Trophoblast cell (in vitro differentiated cells and primary cell): Measurements from ENCODE around the gene SOCS4.

Source experiments
- DNase-seq, 2 donors: peaks; one replicate each; pipeline ENCODE4 v3.0.0-alpha.2; 2016
- H2AFZ ChIP-seq: 2 replicates; pipeline ENCODE4 v1.6.1; 2013; ENCODE audit warnings: low read length, moderate library complexity, mild to moderate bottlenecking; ENCODE audit not compliant: insufficient read depth, poor library complexity
- H2AK5ac ChIP-seq: 2 replicates; pipeline ENCODE4 v1.6.1; 2013; ENCODE audit warnings: mild to moderate bottlenecking, low read length
- H2BK120ac ChIP-seq: 2 replicates; pipeline ENCODE4 v1.6.1; 2013; ENCODE audit warnings: low read length, mild to moderate bottlenecking, moderate library complexity; ENCODE audit not compliant: insufficient read depth, poor library complexity
- H2BK12ac ChIP-seq: 2 replicates; pipeline ENCODE4 v1.6.1; 2013; ENCODE audit warnings: mild to moderate bottlenecking, low read length, moderate library complexity
- H2BK5ac ChIP-seq: 2 replicates; pipeline ENCODE4 v1.6.1; 2013; ENCODE audit warnings: low read length, low read depth, moderate library complexity, mild to moderate bottlenecking; ENCODE audit not compliant: poor library complexity
- H3K14ac ChIP-seq: 2 replicates; pipeline ENCODE4 v1.6.1; 2013; ENCODE audit warnings: mild to moderate bottlenecking, low read length
- H3K18ac ChIP-seq: 2 replicates; pipeline ENCODE4 v1.6.1; 2013; ENCODE audit warnings: mild to moderate bottlenecking, low read length
- H3K23ac ChIP-seq: 2 replicates; pipeline ENCODE4 v1.6.1; 2013; ENCODE audit warnings: low read length
- H3K27ac ChIP-seq: 2 replicates; pipeline ENCODE4 v1.5.1; 2013; ENCODE audit warnings: low read depth, mild to moderate bottlenecking, inconsistent platforms, low read length, moderate library complexity
- H3K27me3 ChIP-seq: 2 replicates; pipeline ENCODE4 v1.6.1; 2013; ENCODE audit warnings: inconsistent platforms, mild to moderate bottlenecking, low read length, moderate library complexity; ENCODE audit not compliant: insufficient read depth
- H3K36me3 ChIP-seq, 2 experiments: 1 replicate in 1 of 2; 2 replicates in 1 of 2; pipeline ENCODE4 v1.6.1; 2013; ENCODE audit warnings: low read length in 2 of 2, mild to moderate bottlenecking in 2 of 2, moderate library complexity in 1 of 2; ENCODE audit not compliant: insufficient read depth in 2 of 2, control insufficient read depth in 1 of 2
- H3K4ac ChIP-seq: 2 replicates; pipeline ENCODE4 v1.6.1; 2013; ENCODE audit warnings: low read depth, mild to moderate bottlenecking, low read length, moderate library complexity
- H3K4me1 ChIP-seq, 2 experiments: 1 replicate in 1 of 2; 2 replicates in 1 of 2; pipeline ENCODE4 v1.6.1; 2013; ENCODE audit warnings: low read length in 2 of 2, mild to moderate bottlenecking in 2 of 2, moderate library complexity in 1 of 2; ENCODE audit not compliant: insufficient read depth in 2 of 2, control insufficient read depth in 1 of 2
- H3K4me2 ChIP-seq: 2 replicates; pipeline ENCODE4 v1.6.1; 2013; ENCODE audit warnings: inconsistent platforms, mild to moderate bottlenecking, low read length, moderate library complexity
- H3K4me3 ChIP-seq: 2 replicates; pipeline ENCODE4 v1.5.1; 2013; ENCODE audit warnings: mild to moderate bottlenecking, low read depth, low read length, inconsistent platforms
- H3K79me1 ChIP-seq: one replicate; pipeline ENCODE4 v1.6.1; 2013; ENCODE audit warnings: low read length
- H3K79me2 ChIP-seq: 2 replicates; pipeline ENCODE4 v1.6.1; 2013; ENCODE audit warnings: low read length, mild to moderate bottlenecking; ENCODE audit not compliant: control insufficient read depth, insufficient read depth, poor library complexity
- H3K9ac ChIP-seq: 2 replicates; pipeline ENCODE4 v1.6.1; 2013; ENCODE audit warnings: mild to moderate bottlenecking, low read length
- H3K9me3 ChIP-seq: 2 replicates; pipeline ENCODE4 v1.6.1; 2013; ENCODE audit warnings: low read depth, mild to moderate bottlenecking, control low read depth, inconsistent platforms, low read length; ENCODE audit not compliant: insufficient read depth
- H4K12ac ChIP-seq: 2 replicates; pipeline ENCODE4 v1.6.1; 2013; ENCODE audit warnings: low read depth, mild to moderate bottlenecking, low read length, moderate library complexity
- H4K8ac ChIP-seq: 2 replicates; pipeline ENCODE4 v1.6.1; 2013; ENCODE audit warnings: low read depth, mild to moderate bottlenecking, low read length, moderate library complexity
- H4K91ac ChIP-seq: one replicate; pipeline ENCODE4 v1.6.1; 2013; ENCODE audit warnings: low read depth, mild to moderate bottlenecking, low read length, moderate library complexity
- WGBS: extraction: QIAGEN DNeasy Blood & Tissue Kit; methylation state at CpG from one replicate; pipeline ENCODE4 v1.1.7; 2013; ENCODE audit warnings: missing lambda C conversion rate; ENCODE audit not compliant: insufficient read length, insufficient coverage; ENCODE audit errors: extremely low coverage; 5-methylcytosine and 5-hydroxymethylcytosine counted together

The SOCS4 gene

DNA sequence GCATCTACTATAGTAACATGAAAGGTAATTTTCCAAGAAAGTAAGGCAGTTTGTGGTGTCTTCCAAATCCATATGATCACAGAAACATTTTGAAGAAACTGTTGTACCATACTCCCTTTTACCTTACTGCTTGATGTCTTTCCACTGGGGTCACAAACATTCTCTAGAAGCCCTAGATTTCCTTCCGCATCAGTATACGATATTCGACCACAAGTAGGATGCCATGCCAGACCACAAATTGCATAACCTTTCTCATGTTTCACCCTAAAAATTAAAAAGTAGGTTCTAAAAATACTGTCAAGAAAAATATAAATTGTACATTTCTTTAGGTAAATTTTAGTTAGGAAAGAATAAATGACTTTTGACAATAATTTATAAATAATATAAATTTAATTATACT lies 26.7 kb upstream of the SOCS4 start:
- H3K4me2 ChIP-seq: no peak overlapping the region
- no peak overlapping the region for H2BK5ac ChIP-seq
- no peak overlapping the region for H3K9ac ChIP-seq
- no peak overlapping the region for H3K14ac ChIP-seq
- no peak overlapping the region for H3K27ac ChIP-seq
- no peaks in the 10 kb centered on the region for H3K27me3 ChIP-seq
- no peak for DNase-seq
- H3K18ac ChIP-seq: no peak overlapping the region
- H3K4me1 ChIP-seq: no peaks in the 10 kb centered on the region
- H2AFZ ChIP-seq: no peak overlapping the region
- no peak overlapping the region for H4K8ac ChIP-seq
- H3K79me1 ChIP-seq: no peaks in the 10 kb centered on the region
- H3K36me3 ChIP-seq: peaks cover 11 to 13% of the 10 kb centered on the region in 2 experiments
- no peak overlapping the region for H2BK12ac ChIP-seq
- no peak overlapping the region for H3K4ac ChIP-seq
- no peak overlapping the region for H3K23ac ChIP-seq
- H3K4me3 ChIP-seq: no peak overlapping the region
- H3K9me3 ChIP-seq: no peaks in the 10 kb centered on the region
- WGBS: no CpG with 5 or more reads among the region's 3 CpGs
- H3K79me2 ChIP-seq: no peaks in the 10 kb centered on the region
- no peak overlapping the region for H2BK120ac ChIP-seq
- H4K91ac ChIP-seq: no peak overlapping the region
- H4K12ac ChIP-seq: no peak overlapping the region
- no peak overlapping the region for H2AK5ac ChIP-seq

DNA sequence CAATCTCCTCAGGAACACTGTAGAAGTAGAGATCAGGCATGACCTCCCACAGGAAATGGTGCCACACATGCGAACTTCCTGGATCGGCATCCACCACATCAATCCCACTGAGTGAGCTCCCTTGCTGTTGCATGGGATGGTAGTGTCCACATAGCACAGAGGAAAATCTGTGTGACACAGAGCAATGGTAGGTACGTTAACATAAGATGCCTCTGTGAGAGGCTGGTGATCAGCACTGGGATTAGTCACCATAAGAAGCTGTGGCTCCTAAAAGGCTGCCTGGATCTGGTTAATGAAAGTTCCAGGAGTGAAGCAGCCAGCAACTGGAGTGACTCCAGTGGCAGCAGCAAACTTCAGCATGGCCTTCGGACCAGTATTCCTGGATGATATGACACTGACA lies 22.0 kb upstream of the SOCS4 start:
- no peak overlapping the region for H3K14ac ChIP-seq
- no peak overlapping the region for H4K12ac ChIP-seq
- no peaks in the 10 kb centered on the region for H3K79me2 ChIP-seq
- H2AFZ ChIP-seq: no peak overlapping the region
- no peaks in the 10 kb centered on the region for H3K4me1 ChIP-seq
- DNase-seq: no peak
- WGBS: no CpG with 5 or more reads among the region's 4 CpGs
- no peak overlapping the region for H3K18ac ChIP-seq
- H3K9me3 ChIP-seq: no peaks in the 10 kb centered on the region
- H3K4me3 ChIP-seq: no peak overlapping the region
- H3K4me2 ChIP-seq: no peak overlapping the region
- no peaks in the 10 kb centered on the region for H3K27me3 ChIP-seq
- no peak overlapping the region for H3K23ac ChIP-seq
- H2BK120ac ChIP-seq: no peak overlapping the region
- H2AK5ac ChIP-seq: no peak overlapping the region
- no peak overlapping the region for H2BK12ac ChIP-seq
- H4K8ac ChIP-seq: no peak overlapping the region
- no peak overlapping the region for H3K4ac ChIP-seq
- no peak overlapping the region for H3K9ac ChIP-seq
- H4K91ac ChIP-seq: no peak overlapping the region
- no peak overlapping the region for H3K27ac ChIP-seq
- H3K79me1 ChIP-seq: no peaks in the 10 kb centered on the region
- no peak overlapping the region for H2BK5ac ChIP-seq
- peaks cover 17 to 19% of the 10 kb centered on the region in 2 experiments for H3K36me3 ChIP-seq

DNA sequence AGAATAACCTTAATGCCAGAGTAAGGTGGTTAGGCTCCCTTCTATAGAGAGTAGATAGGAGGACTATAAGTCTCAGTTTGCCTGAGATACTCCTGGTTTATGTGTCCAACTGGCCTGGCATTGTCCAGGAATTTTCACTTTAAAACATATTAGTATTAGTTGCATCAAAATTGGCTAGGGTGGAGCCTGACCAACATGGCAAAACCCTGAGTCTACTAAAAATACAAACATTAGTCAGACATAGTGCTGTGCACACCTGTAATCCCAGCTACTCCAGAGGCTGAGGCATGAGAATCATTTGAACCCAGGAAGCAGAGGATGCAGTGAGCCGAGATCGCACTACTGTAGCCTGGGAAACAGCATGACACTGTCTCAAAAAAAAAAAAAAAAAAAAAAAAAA lies 12.0 kb upstream of the SOCS4 start:
- no peak overlapping the region for H2BK120ac ChIP-seq
- peaks cover 3 to 8% of the 10 kb centered on the region in 2 experiments for H3K36me3 ChIP-seq

DNA sequence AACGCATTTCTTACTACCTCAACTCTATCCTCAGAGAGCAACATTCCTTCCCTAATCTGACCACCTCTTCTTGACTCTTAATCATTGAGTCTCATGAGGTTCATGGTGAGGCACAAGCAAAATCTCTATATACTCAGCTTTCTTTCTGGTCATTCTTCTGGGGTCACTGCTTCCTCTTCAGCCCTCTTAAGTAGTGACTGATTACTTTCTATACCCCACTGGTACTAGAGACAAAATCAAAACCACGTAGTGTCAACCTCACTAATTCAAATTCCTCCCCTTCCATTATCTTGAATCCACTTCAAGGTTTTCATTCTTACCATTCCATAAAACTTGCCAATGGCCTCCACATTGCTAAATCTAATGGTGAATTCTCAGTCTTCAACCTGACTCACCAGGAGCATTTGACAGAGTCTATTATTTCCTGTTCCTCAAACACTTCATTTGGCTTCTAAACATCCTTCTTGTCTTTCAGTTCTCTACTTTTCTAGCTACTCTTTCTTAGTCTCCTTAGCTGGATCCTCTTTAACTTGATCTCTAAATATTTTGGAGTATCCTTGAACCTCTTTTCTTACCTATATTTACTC lies 7.0 kb upstream of the SOCS4 start:
- H3K4ac ChIP-seq: no peak overlapping the region
- H2AFZ ChIP-seq: no peak overlapping the region
- peaks cover 3 to 5% of the 10 kb centered on the region in 2 experiments for H3K36me3 ChIP-seq
- no peaks in the 10 kb centered on the region for H3K4me1 ChIP-seq
- H3K14ac ChIP-seq: no peak overlapping the region
- H3K79me2 ChIP-seq: no peaks in the 10 kb centered on the region
- no peak overlapping the region for H3K27ac ChIP-seq
- H3K9ac ChIP-seq: no peak overlapping the region
- H3K18ac ChIP-seq: no peak overlapping the region
- H2BK12ac ChIP-seq: no peak overlapping the region
- H2BK120ac ChIP-seq: no peak overlapping the region
- no peak overlapping the region for H4K91ac ChIP-seq
- WGBS: no CpG with 5 or more reads among the region's 2 CpGs
- no peak overlapping the region for H4K12ac ChIP-seq
- no peaks in the 10 kb centered on the region for H3K9me3 ChIP-seq
- DNase-seq: peak in 1 of 2 donors; percentile 82
- no peak overlapping the region for H3K4me2 ChIP-seq
- no peak overlapping the region for H3K23ac ChIP-seq
- no peaks in the 10 kb centered on the region for H3K79me1 ChIP-seq
- H4K8ac ChIP-seq: no peak overlapping the region
- H2AK5ac ChIP-seq: no peak overlapping the region
- no peaks in the 10 kb centered on the region for H3K27me3 ChIP-seq
- H2BK5ac ChIP-seq: no peak overlapping the region
- no peak overlapping the region for H3K4me3 ChIP-seq

More for the DNA sequence above, 12.0 kb upstream of the SOCS4 start:
- Histone ChIP-seq H3K27me3 (no peaks in the 10 kb centered on the region), H3K4me3 (no peak overlapping the region), H3K79me2 (no peaks in the 10 kb centered on the region), H3K9me3 (no peaks in the 10 kb centered on the region), H3K27ac (no peak overlapping the region), H3K4ac (no peak overlapping the region), H2BK12ac (no peak overlapping the region), H4K12ac (no peak overlapping the region), H2AFZ (no peak overlapping the region), H2BK5ac (no peak overlapping the region), H4K91ac (no peak overlapping the region), H3K4me1 (no peaks in the 10 kb centered on the region), H3K18ac (no peak overlapping the region), H3K23ac (no peak overlapping the region), H3K4me2 (no peak overlapping the region), H4K8ac (no peak overlapping the region), H3K79me1 (no peaks in the 10 kb centered on the region), H3K9ac (no peak overlapping the region), H2AK5ac (no peak overlapping the region), H3K14ac (no peak overlapping the region)
- DNase-seq: no peak
- no CpG with 5 or more reads among the region's 2 CpGs for WGBS
